Bronchial epithelial cell (primary cell): Measurements from ENCODE around the gene DOK5. TPM values are rescaled to one million over a fixed set of nuclear protein-coding genes. Genes with fewer than 3 reads are reported as not detected.

ENCODE experiments used
- DNase-seq: peaks from one replicate; pipeline ENCODE4 v3.0.0-alpha.2; 2010; ENCODE audit warnings: low read depth
- FAIRE-seq: peaks from 2 replicates; lab custom pipeline; 2011; peaks lifted over from hg19 to GRCh38; lab: Jason Lieb, UNC
- H3K27me3 ChIP-seq: 2 replicates; pipeline ENCODE4 v1.5.1; 2011; ENCODE audit warnings: low read length; ENCODE audit not compliant: control insufficient read depth, insufficient read depth
- H3K36me3 ChIP-seq: 2 replicates; pipeline ENCODE4 v1.5.1; 2011; ENCODE audit warnings: low read length; ENCODE audit not compliant: control insufficient read depth, insufficient read depth
- H3K4me3 ChIP-seq: 2 replicates; pipeline ENCODE4 v1.5.1; 2011; ENCODE audit warnings: mild to moderate bottlenecking, low read depth, low read length, control low read depth
- total RNA-seq: library from RNA; depleted of rRNA; stranded (reverse); fragments of >200 nt; gene quantifications from 2 replicates; pipeline ENCODE4 v1.2.1, GENCODE V29; 2014
- TF ChIP-seq, protein P1 (sequence below): IDR thresholded peaks from 2 replicates; pipeline ENCODE4 v1.5.1; 2011; ENCODE audit warnings: mild to moderate bottlenecking, moderate library complexity, low read length, control low read depth, inconsistent platforms; ENCODE audit not compliant: insufficient read depth, severe bottlenecking

Gene DOK5
- total RNA-seq, 1 donor from 2014 or later, result not detected

- Histone ChIP-seq H3K36me3 (no peaks in the 10 kb centered on the region), H3K27me3 (no peaks in the 10 kb centered on the region), H3K4me3 (no peak overlapping the region)
- TF ChIP-seq, protein P1, sequence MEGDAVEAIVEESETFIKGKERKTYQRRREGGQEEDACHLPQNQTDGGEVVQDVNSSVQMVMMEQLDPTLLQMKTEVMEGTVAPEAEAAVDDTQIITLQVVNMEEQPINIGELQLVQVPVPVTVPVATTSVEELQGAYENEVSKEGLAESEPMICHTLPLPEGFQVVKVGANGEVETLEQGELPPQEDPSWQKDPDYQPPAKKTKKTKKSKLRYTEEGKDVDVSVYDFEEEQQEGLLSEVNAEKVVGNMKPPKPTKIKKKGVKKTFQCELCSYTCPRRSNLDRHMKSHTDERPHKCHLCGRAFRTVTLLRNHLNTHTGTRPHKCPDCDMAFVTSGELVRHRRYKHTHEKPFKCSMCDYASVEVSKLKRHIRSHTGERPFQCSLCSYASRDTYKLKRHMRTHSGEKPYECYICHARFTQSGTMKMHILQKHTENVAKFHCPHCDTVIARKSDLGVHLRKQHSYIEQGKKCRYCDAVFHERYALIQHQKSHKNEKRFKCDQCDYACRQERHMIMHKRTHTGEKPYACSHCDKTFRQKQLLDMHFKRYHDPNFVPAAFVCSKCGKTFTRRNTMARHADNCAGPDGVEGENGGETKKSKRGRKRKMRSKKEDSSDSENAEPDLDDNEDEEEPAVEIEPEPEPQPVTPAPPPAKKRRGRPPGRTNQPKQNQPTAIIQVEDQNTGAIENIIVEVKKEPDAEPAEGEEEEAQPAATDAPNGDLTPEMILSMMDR, result no peak
- no peak for FAIRE-seq
- DNase-seq, result no peak
These were observed 81.0 kb downstream of the DOK5 start for GRCh38 chr20:54556406-54556805.

- H3K36me3 ChIP-seq, result no peaks in the 10 kb centered on the region
- DNase-seq (no peak), FAIRE-seq (no peak)
- H3K4me3 ChIP-seq, result no peak overlapping the region
- TF ChIP-seq, protein P1, result no peak
- no peaks in the 10 kb centered on the region for H3K27me3 ChIP-seq
These were observed 82.6 kb downstream of the DOK5 start for GRCh38 chr20:54557806-54558590.

DNA sequence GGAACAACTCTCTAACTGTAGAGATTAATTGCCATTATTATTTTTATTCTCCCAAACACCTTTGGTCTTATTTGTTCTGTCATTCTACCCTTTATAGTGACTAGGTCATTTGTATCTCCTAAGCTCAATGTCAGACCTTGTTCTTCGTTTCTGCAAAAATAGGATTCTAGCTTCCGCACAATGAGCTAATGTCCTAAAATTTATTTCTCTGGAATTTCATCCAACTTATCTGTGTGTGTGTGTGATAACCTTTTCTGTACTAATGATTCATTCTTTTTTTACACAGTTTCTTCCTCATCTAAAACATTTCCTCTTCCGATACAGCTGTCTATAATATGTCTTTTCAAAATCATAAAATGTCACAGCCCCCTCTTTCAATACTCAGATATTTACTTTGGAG lies 84.5 kb downstream of the DOK5 start:
- no peaks in the 10 kb centered on the region for H3K36me3 ChIP-seq
- H3K27me3 ChIP-seq, result no peaks in the 10 kb centered on the region
- TF ChIP-seq, protein P1, result no peak
- DNase-seq (no peak), FAIRE-seq (no peak)
- no peak overlapping the region for H3K4me3 ChIP-seq

GRCh38 chr20:54560357-54560756 lies 85.0 kb downstream of the DOK5 start:
- DNase-seq (no peak), FAIRE-seq (no peak)
- H3K36me3 ChIP-seq, result no peaks in the 10 kb centered on the region
- H3K27me3 ChIP-seq, result no peaks in the 10 kb centered on the region
- TF ChIP-seq, protein P1, result no peak
- no peak overlapping the region for H3K4me3 ChIP-seq

DNA sequence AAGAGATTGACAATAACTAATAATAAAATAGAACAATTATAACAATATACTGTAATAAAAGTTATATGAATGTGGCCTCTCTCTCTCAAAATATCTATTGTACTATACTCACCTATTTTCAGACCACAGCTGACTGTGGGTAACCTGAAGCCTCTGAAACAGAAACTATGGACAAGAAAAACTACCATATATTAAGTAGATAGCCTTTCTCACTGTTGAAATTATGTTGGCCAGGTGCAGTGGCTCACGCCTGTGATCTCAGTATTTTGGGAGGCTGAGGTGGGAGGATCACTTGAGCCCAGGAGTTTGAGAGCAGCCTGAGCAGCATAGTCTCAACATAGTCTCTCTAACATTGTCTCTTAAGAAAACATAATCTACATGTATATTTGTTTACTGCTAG lies 89.9 kb downstream of the DOK5 start:
- FAIRE-seq (no peak), DNase-seq (no peak)
- Histone ChIP-seq H3K36me3 (no peaks in the 10 kb centered on the region), H3K27me3 (no peaks in the 10 kb centered on the region), H3K4me3 (no peak overlapping the region)
- TF ChIP-seq, protein P1, result no peak

DNA sequence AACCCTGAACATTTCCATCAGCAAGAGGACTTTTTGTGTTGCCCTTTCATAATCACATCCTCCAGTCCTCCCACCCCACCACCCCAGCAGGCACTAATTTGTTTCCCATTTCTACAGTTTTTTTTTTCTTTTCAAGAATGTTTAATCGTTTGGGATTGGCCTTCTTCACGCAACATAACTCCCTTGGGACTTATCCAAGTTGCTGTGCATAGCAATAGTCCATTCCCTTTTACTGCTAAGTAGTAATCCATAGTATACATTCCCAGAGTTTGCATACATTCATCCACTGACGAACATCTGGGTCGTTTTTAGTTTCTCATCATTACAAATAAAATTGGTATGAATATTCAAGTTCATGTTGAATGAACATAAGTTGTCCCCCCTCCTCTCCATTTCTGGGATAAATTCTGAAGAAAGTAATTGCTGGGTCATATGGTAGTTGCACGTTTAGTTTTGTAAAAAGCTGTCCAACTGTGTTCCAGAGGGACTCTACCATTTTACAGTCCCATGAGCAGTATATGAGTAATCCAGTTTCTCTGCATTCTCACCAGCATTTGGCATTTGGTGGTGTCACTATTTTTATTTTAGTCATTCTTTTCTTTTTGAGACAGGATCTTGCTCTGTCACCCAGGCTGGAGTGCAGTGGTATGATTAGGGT lies 90.8 kb downstream of the DOK5 start:
- no peak overlapping the region for H3K4me3 ChIP-seq
- FAIRE-seq (no peak), DNase-seq (no peak)
- H3K36me3 ChIP-seq, result no peaks in the 10 kb centered on the region
- TF ChIP-seq, protein P1, result no peak
- H3K27me3 ChIP-seq, result no peaks in the 10 kb centered on the region
